Spleen (tissue), 7 donors: ENCODE results near the gene GPR84.

Experiments used
- CTCF ChIP-seq, 11 experiments: fragments of 200-600 bp in 7 of 11; fragments of 450-650 bp in 4 of 11; sonication (generic) in 4 of 11; IDR thresholded peaks in 8 of 11; conservative IDR thresholded peaks in 3 of 11; 1 replicate in 7 of 11; 2 replicates in 4 of 11; pipeline versions ENCODE4 v1.4.0 to v1.8.0; 2016 to 2021; ENCODE audit warnings: antibody characterized with exemption in 11 of 11, inconsistent platforms in 4 of 11, mild to moderate bottlenecking in 1 of 11
- POLR2A ChIP-seq, 3 donors: fragments of 450-650 bp; IDR thresholded peaks; one replicate each; pipeline ENCODE4 v1.5.1; 2017; ENCODE audit warnings: antibody characterized with exemption in 3 of 3, mild to moderate bottlenecking in 1 of 3
- POLR2AphosphoS5 ChIP-seq, 3 donors: sonication (generic); formaldehyde crosslinking; IDR thresholded peaks; one replicate each; pipeline ENCODE4 v1.5.1; 2017; ENCODE audit warnings: antibody characterized with exemption in 3 of 3
- donor health status: DM: no; HTN: no; CAD: no; lungs with moderate emphysema.
- donor health status: DM: no; HTN: no; CAD: no.
- donor health status: DM: no; HTN: no; CAD: no.

- TF ChIP-seq CTCF (IDR thresholded peaks at IDR 0.05 in 8 of 11, conservative IDR thresholded peaks at IDR 0.05 in 3 of 11) (no peak), POLR2A (IDR thresholded peaks at IDR 0.05) (no peak), POLR2AphosphoS5 (IDR thresholded peaks at IDR 0.05) (no peak)
Observed at GRCh38 chr12:54388237-54389133, 24.2 kb upstream of the GPR84 start.
